ENCODE results near the gene AREG. TPM values are rescaled to one million over a fixed set of nuclear protein-coding genes. Genes with fewer than 3 reads are reported as not detected.

Gene AREG
- total and polyA plus RNA-seq, 2 of the 4 experiments (the other 2 are of a cell fraction): 0.17 to 0.18 TPM

DNA sequence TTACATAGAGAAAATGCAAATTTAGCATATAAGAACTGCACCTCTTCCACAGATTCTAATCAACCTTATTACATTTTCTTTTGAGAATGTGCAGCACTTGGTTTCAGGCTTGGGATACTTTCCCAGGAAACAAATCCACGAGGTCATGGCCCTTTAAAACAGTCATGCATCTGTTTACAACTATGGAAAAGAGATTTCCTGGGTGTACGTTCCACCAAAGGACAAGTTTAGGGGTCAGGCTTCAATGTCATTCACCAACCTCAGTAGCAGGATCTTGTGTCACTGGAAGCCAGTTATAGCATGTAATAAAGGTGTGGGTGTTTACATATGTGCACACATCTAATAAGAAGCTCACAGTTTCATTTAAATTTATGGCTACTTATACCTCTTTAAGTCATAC is 49.3 kb upstream of the AREG start:
- dilution Hi-C loops (cut with HindIII; ENCODE audit: low sequenced_read_pairs, unreplicated experiment): no loop called here
- H2AFZ ChIP-seq (replicated peaks; ENCODE audit: low read length, poor library complexity): no peak overlapping the region
- no peak for TF ChIP-seq CTCF (conservative IDR thresholded peaks at IDR 0.05; ENCODE audit: low read depth, low read length)
- no peak for TF ChIP-seq BHLHE40 (IDR thresholded peaks at IDR 0.05; ENCODE audit: low read depth, low read length)
- no peak for TF ChIP-seq CHD1 (IDR thresholded peaks at IDR 0.05; ENCODE audit: low read depth, low read length)
- 0 out of 2 replicates have a peak, but pooled peaks have one; percentile 8 for TF ChIP-seq FOS (IDR thresholded peaks at IDR 0.05; ENCODE audit: low read depth, low read length)
- H3K18ac ChIP-seq (ENCODE audit: low read depth, low read length): peak overlapping the region; percentile 70; the same call in 1 of the 2 replicates
- H3K4me2 ChIP-seq (ENCODE audit: low read depth, low read length): no peak overlapping the region
- no peak overlapping the region for H4K5ac ChIP-seq (ENCODE audit: low read depth, low read length)
- no peaks in the 10 kb centered on the region for H3K79me1 ChIP-seq (ENCODE audit: low read depth in 1 of 2, low read length in 2 of 2)
- H3K9ac ChIP-seq (ENCODE audit: low read depth, low read length): no peak overlapping the region
- H3K36me3 ChIP-seq (ENCODE audit: control insufficient read depth, insufficient read depth, low read length): no peaks in the 10 kb centered on the region
- POLR2A ChIA-PET (ENCODE audit: unreplicated experiment): no interaction called here
- H2AK5ac ChIP-seq (ENCODE audit: low read depth, low read length): peak overlapping the region; percentile 58; the same call in 1 of the 2 replicates
- no peaks in the 10 kb centered on the region for H3K9me3 ChIP-seq (ENCODE audit: control insufficient read depth, insufficient read depth, low read length)
- H3K27me3 ChIP-seq (ENCODE audit: control insufficient read depth, insufficient read depth, low read length): no peaks in the 10 kb centered on the region
- no peak overlapping the region for H3K14ac ChIP-seq (replicated peaks; ENCODE audit: low read depth, low read length)
- H2AK9ac ChIP-seq (replicated peaks; ENCODE audit: low read depth, low read length, poor library complexity): no peak overlapping the region
- intact Hi-C loops (cut with micrococcal nuclease): no loop called here
- H2BK20ac ChIP-seq (ENCODE audit: low read depth, low read length): peak overlapping the region; percentile 15; the same call in 1 of the 2 replicates
- peak overlapping the region; percentile 54; the same call in 1 of the 3 replicates for H2BK15ac ChIP-seq (ENCODE audit: low read depth, low read length)
- H3K27ac ChIP-seq (ENCODE audit: insufficient read depth, low read length): no peak overlapping the region
- no peak overlapping the region for H3K56ac ChIP-seq (ENCODE audit: extremely low read depth, insufficient read depth, low read length)
- BruUV-seq (replicated peaks): no TSS peak
- no peak overlapping the region for H3K4ac ChIP-seq (ENCODE audit: low read depth, low read length)
- H2BK5ac ChIP-seq (ENCODE audit: low read depth, low read length, poor library complexity, severe bottlenecking): no peak overlapping the region
- DNase-seq (peak; percentile 64), ATAC-seq (ENCODE audit: low read depth) (peak; percentile 59)
- H3K4me1 ChIP-seq (ENCODE audit: control insufficient read depth, insufficient read depth, low read length): peaks cover 9% of the 10 kb centered on the region; the same call in 1 of the 2 replicates
- H4K91ac ChIP-seq (ENCODE audit: insufficient read depth, low read depth, low read length): no peak overlapping the region
- no peaks in the 10 kb centered on the region for H3K9me1 ChIP-seq (ENCODE audit: insufficient read depth, low read length)
- CTCF ChIA-PET: interaction anchor here (1.0 to 1.3 kb wide), 2 partner anchors 19 to 207 kb away, joined by 4 to 6 read pairs; no protein-coding TSS in a partner anchor
- H3K23ac ChIP-seq (ENCODE audit: low read depth, low read length): no peak overlapping the region
- in situ Hi-C loops (cut with MboI; ENCODE audit: low sequenced_read_pairs): no loop called here
- no peak overlapping the region for H3K4me3 ChIP-seq (ENCODE audit: insufficient read depth, low read depth, low read length)
- H2BK120ac ChIP-seq (ENCODE audit: low read depth, low read length): no peak overlapping the region
- no peaks in the 10 kb centered on the region for H4K20me1 ChIP-seq (ENCODE audit: insufficient read depth, low read length)
- 40% methylated on average over 1 of the region's 2 CpGs; no CpG with 5 or more reads in 1 of the 2 experiments for WGBS, 2 experiments (ENCODE audit: extremely low coverage in 2 of 2, insufficient read length in 1 of 2)
- H4K8ac ChIP-seq (ENCODE audit: low read depth in 2 of 2, low read length in 2 of 2): no peak overlapping the region

All from IMR-90 (cell line).